ENCODE results near the gene LSMEM2.
A peak's percentile ranks its signal among the peaks of the same experiment; 100 is the strongest.

The LSMEM2 gene

DNA sequence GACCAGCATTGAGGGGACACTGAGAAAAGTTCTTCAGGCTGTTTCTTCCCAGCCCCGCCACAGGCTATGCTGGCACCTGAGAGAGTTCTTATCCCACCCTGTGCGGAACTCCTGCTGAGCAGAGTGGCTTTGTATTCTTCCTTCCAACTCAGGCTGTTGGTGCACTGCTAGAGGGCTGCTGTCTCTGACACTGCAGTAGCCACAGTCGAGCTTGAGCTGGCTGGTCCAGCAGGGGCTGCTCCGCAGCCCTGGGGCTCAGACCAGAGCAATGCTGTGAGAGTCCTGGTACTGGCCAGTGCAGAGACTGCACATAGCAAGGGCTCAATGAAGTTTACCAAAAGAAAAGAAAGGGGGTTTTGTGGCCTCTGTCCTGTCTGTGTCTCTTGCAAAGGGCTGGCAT lies 39.2 kb upstream of the LSMEM2 start:
- no peak overlapping the region for H3K4ac ChIP-seq (ENCODE audit: low read depth, low read length)
- H2AK5ac ChIP-seq (ENCODE audit: low read length), result no peak overlapping the region
- no peaks in the 10 kb centered on the region for H3K9me3 ChIP-seq (ENCODE audit: insufficient read depth, low read depth, low read length)
- no peaks in the 10 kb centered on the region for H3K27me3 ChIP-seq (ENCODE audit: insufficient read depth, low read length)
- peaks cover 34 to 40% of the 10 kb centered on the region in 2 experiments for H3K4me1 ChIP-seq (ENCODE audit: control insufficient read depth in 1 of 2, insufficient read depth in 2 of 2, low read length in 2 of 2)
- H3K14ac ChIP-seq (ENCODE audit: low read length), result no peak overlapping the region
- H3K79me1 ChIP-seq (ENCODE audit: low read length), result peaks cover 8% of the 10 kb centered on the region
- no peak overlapping the region for H3K9ac ChIP-seq (ENCODE audit: low read length)
- no peak for DNase-seq
- WGBS (ENCODE audit: extremely low coverage, insufficient coverage, insufficient read length), result no CpG with 5 or more reads among the region's 4 CpGs
- H4K8ac ChIP-seq (ENCODE audit: low read depth, low read length), result no peak overlapping the region
- no peak overlapping the region for H2BK120ac ChIP-seq (ENCODE audit: insufficient read depth, low read length, poor library complexity)
- H3K36me3 ChIP-seq (ENCODE audit: control insufficient read depth in 1 of 2, insufficient read depth in 2 of 2, low read length in 2 of 2), result peaks cover 13 to 16% of the 10 kb centered on the region in 2 experiments
- H4K91ac ChIP-seq (ENCODE audit: low read depth, low read length), result no peak overlapping the region
- no peak overlapping the region for H2BK5ac ChIP-seq (ENCODE audit: low read depth, low read length, poor library complexity)
- no peak overlapping the region for H2BK12ac ChIP-seq (ENCODE audit: low read length)
- H4K12ac ChIP-seq (ENCODE audit: low read depth, low read length), result no peak overlapping the region
- peaks cover 22% of the 10 kb centered on the region for H3K79me2 ChIP-seq (ENCODE audit: control insufficient read depth, insufficient read depth, low read length, poor library complexity)
- no peak overlapping the region for H3K23ac ChIP-seq (ENCODE audit: low read length)
- no peak overlapping the region for H2AFZ ChIP-seq (ENCODE audit: insufficient read depth, low read length, poor library complexity)
- no peak overlapping the region for H3K4me3 ChIP-seq (ENCODE audit: low read depth, low read length)
- H3K4me2 ChIP-seq (ENCODE audit: low read length), result no peak overlapping the region
- H3K27ac ChIP-seq (ENCODE audit: low read depth, low read length), result no peak overlapping the region
- no peak overlapping the region for H3K18ac ChIP-seq (ENCODE audit: low read length)

DNA sequence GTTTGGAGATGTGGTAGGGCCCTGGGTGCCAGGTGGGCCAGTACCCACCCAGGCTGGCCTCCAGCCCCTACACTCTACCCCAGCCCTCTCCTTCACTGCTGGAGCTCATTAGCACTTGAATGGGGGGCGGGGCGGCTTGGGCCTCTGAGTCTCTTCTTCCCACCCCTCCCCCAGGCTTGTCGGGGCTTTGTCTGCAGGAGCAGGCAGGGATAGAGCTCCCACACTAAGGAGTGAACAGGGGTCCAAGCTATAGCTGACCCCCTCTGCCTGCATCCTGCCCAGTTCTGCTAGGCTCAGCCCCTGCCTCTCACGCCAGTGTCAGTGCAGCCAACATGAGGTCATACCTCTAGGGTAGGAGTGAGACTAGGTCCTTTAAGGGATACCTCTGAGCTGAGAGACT lies 37.7 kb upstream of the LSMEM2 start:
- H2BK5ac ChIP-seq (ENCODE audit: low read depth, low read length, poor library complexity), result no peak overlapping the region
- H4K8ac ChIP-seq (ENCODE audit: low read depth, low read length), result no peak overlapping the region
- H2BK120ac ChIP-seq (ENCODE audit: insufficient read depth, low read length, poor library complexity), result no peak overlapping the region
- H3K4me3 ChIP-seq (ENCODE audit: low read depth, low read length), result no peak overlapping the region
- H3K4me1 ChIP-seq (ENCODE audit: control insufficient read depth in 1 of 2, insufficient read depth in 2 of 2, low read length in 2 of 2), result peaks cover 43 to 51% of the 10 kb centered on the region in 2 experiments
- WGBS (ENCODE audit: extremely low coverage, insufficient coverage, insufficient read length), result no CpG with 5 or more reads among the region's 4 CpGs
- no peak overlapping the region for H3K23ac ChIP-seq (ENCODE audit: low read length)
- no peak overlapping the region for H2BK12ac ChIP-seq (ENCODE audit: low read length)
- H3K9ac ChIP-seq (ENCODE audit: low read length), result no peak overlapping the region
- peak overlapping the region; percentile 3 for H3K4me2 ChIP-seq (ENCODE audit: low read length)
- H3K36me3 ChIP-seq (ENCODE audit: control insufficient read depth in 1 of 2, insufficient read depth in 2 of 2, low read length in 2 of 2), result peaks cover 13 to 17% of the 10 kb centered on the region in 2 experiments
- peak overlapping the region; percentile 52 for H3K4ac ChIP-seq (ENCODE audit: low read depth, low read length)
- peaks cover 24% of the 10 kb centered on the region for H3K79me2 ChIP-seq (ENCODE audit: control insufficient read depth, insufficient read depth, low read length, poor library complexity)
- H2AFZ ChIP-seq (ENCODE audit: insufficient read depth, low read length, poor library complexity), result no peak overlapping the region
- peaks cover 14% of the 10 kb centered on the region for H3K79me1 ChIP-seq (ENCODE audit: low read length)
- H2AK5ac ChIP-seq (ENCODE audit: low read length), result peak overlapping the region; percentile 42
- H3K18ac ChIP-seq (ENCODE audit: low read length), result peak overlapping the region; percentile 57
- no peak overlapping the region for H4K91ac ChIP-seq (ENCODE audit: low read depth, low read length)
- DNase-seq, result no peak
- H3K27me3 ChIP-seq (ENCODE audit: insufficient read depth, low read length), result no peaks in the 10 kb centered on the region
- H3K9me3 ChIP-seq (ENCODE audit: insufficient read depth, low read depth, low read length), result no peaks in the 10 kb centered on the region
- no peak overlapping the region for H4K12ac ChIP-seq (ENCODE audit: low read depth, low read length)
- no peak overlapping the region for H3K27ac ChIP-seq (ENCODE audit: low read depth, low read length)
- no peak overlapping the region for H3K14ac ChIP-seq (ENCODE audit: low read length)

DNA sequence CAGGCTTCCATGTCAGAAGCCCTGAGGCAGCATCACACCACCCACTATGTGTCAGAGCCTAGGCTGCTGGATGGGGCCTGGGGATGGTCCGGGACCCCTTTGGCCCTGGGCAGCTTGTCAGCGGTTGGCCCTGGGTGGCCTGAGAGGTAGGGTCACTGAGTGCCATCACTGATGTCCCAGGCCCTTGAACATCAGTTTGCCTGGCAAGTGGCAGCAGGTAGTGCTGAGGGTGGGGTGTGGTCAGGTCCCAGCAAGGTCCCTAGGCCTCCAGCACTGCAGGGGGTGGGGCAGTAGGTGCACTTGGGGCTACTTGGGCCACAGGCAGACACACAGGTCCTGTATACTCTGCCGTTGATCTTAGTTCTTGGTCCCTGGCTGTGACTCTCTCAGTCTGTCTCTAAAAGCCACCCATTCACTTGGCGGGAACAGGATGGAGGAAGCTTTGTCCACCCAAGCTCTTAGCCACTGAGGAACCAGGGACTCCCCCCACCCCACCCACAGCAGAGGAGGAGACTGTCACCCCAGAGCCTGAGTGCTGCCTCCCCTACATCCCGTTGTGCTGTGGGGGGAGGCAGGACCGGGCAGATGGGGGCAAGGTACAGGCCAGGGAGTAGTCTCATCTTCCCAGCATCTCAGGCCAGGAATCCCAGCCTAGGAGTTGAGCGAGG lies 37.0 kb upstream of the LSMEM2 start:
- Histone ChIP-seq H3K4me3 (ENCODE audit: low read depth, low read length) (no peak overlapping the region), H2AK5ac (ENCODE audit: low read length) (no peak overlapping the region), H4K8ac (ENCODE audit: low read depth, low read length) (no peak overlapping the region), H2AFZ (ENCODE audit: insufficient read depth, low read length, poor library complexity) (no peak overlapping the region), H3K36me3 (ENCODE audit: control insufficient read depth in 1 of 2, insufficient read depth in 2 of 2, low read length in 2 of 2) (peaks cover 13 to 17% of the 10 kb centered on the region in 2 experiments), H3K9ac (ENCODE audit: low read length) (no peak overlapping the region), H4K12ac (ENCODE audit: low read depth, low read length) (no peak overlapping the region), H2BK5ac (ENCODE audit: low read depth, low read length, poor library complexity) (no peak overlapping the region), H2BK120ac (ENCODE audit: insufficient read depth, low read length, poor library complexity) (no peak overlapping the region), H3K14ac (ENCODE audit: low read length) (no peak overlapping the region), H3K4me2 (ENCODE audit: low read length) (no peak overlapping the region), H4K91ac (ENCODE audit: low read depth, low read length) (no peak overlapping the region), H3K9me3 (ENCODE audit: insufficient read depth, low read depth, low read length) (no peaks in the 10 kb centered on the region), H2BK12ac (ENCODE audit: low read length) (no peak overlapping the region), H3K18ac (ENCODE audit: low read length) (no peak overlapping the region), H3K79me1 (ENCODE audit: low read length) (peaks cover 16% of the 10 kb centered on the region), H3K4ac (ENCODE audit: low read depth, low read length) (peak overlapping the region; percentile 3), H3K27me3 (ENCODE audit: insufficient read depth, low read length) (no peaks in the 10 kb centered on the region), H3K4me1 (ENCODE audit: control insufficient read depth in 1 of 2, insufficient read depth in 2 of 2, low read length in 2 of 2) (peaks cover 48 to 53% of the 10 kb centered on the region in 2 experiments), H3K79me2 (ENCODE audit: control insufficient read depth, insufficient read depth, low read length, poor library complexity) (peaks cover 21% of the 10 kb centered on the region), H3K23ac (ENCODE audit: low read length) (no peak overlapping the region), H3K27ac (ENCODE audit: low read depth, low read length) (no peak overlapping the region)
- DNase-seq, result no peak
- WGBS (ENCODE audit: extremely low coverage, insufficient coverage, insufficient read length), result no CpG with 5 or more reads among the region's 7 CpGs

DNA sequence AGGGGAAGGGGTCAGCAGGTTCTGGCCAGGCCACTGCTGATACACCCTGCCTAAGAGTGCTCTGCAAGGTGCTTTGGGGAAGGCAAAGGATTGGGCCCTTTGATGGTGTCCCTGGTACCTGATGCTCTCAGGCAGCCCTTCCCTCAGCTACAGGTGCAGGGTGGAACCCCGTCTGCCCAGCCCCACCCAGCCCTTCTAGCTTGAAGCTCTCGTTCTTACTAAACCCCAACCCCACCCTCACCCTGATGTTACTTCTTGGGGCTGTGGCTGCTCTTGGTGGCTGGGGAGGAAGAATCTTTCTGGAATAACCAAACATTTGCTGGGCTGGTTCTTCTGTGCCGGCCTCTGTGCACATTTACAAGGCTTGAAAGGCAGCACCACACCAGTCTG lies 36.5 kb upstream of the LSMEM2 start:
- H3K9ac ChIP-seq (ENCODE audit: low read length), result no peak overlapping the region
- H3K9me3 ChIP-seq (ENCODE audit: insufficient read depth, low read depth, low read length), result no peaks in the 10 kb centered on the region
- peaks cover 44 to 52% of the 10 kb centered on the region in 2 experiments for H3K4me1 ChIP-seq (ENCODE audit: control insufficient read depth in 1 of 2, insufficient read depth in 2 of 2, low read length in 2 of 2)
- H3K79me1 ChIP-seq (ENCODE audit: low read length), result peaks cover 15% of the 10 kb centered on the region
- H2AK5ac ChIP-seq (ENCODE audit: low read length), result no peak overlapping the region
- peak overlapping the region; percentile 37 for H4K91ac ChIP-seq (ENCODE audit: low read depth, low read length)
- H2AFZ ChIP-seq (ENCODE audit: insufficient read depth, low read length, poor library complexity), result no peak overlapping the region
- no peak overlapping the region for H3K4me3 ChIP-seq (ENCODE audit: low read depth, low read length)
- H4K8ac ChIP-seq (ENCODE audit: low read depth, low read length), result no peak overlapping the region
- H2BK5ac ChIP-seq (ENCODE audit: low read depth, low read length, poor library complexity), result no peak overlapping the region
- no peak overlapping the region for H3K27ac ChIP-seq (ENCODE audit: low read depth, low read length)
- no peak overlapping the region for H3K23ac ChIP-seq (ENCODE audit: low read length)
- no peak overlapping the region for H2BK120ac ChIP-seq (ENCODE audit: insufficient read depth, low read length, poor library complexity)
- no peak for DNase-seq
- H4K12ac ChIP-seq (ENCODE audit: low read depth, low read length), result no peak overlapping the region
- no peak overlapping the region for H3K4me2 ChIP-seq (ENCODE audit: low read length)
- peaks cover 16% of the 10 kb centered on the region for H3K79me2 ChIP-seq (ENCODE audit: control insufficient read depth, insufficient read depth, low read length, poor library complexity)
- H2BK12ac ChIP-seq (ENCODE audit: low read length), result no peak overlapping the region
- no peak overlapping the region for H3K4ac ChIP-seq (ENCODE audit: low read depth, low read length)
- peaks cover 14 to 18% of the 10 kb centered on the region in 2 experiments for H3K36me3 ChIP-seq (ENCODE audit: control insufficient read depth in 1 of 2, insufficient read depth in 2 of 2, low read length in 2 of 2)
- no peak overlapping the region for H3K14ac ChIP-seq (ENCODE audit: low read length)
- WGBS (ENCODE audit: extremely low coverage, insufficient coverage, insufficient read length), result no CpG with 5 or more reads among the region's 3 CpGs
- no peaks in the 10 kb centered on the region for H3K27me3 ChIP-seq (ENCODE audit: insufficient read depth, low read length)
- H3K18ac ChIP-seq (ENCODE audit: low read length), result no peak overlapping the region

Measured in trophoblast cell (in vitro differentiated cells and primary cell).